OCI-LY3 (cell line): Measurements from ENCODE around the gene GALNT3.

Experiments used
- H2AFZ ChIP-seq: fragments of 200-600, 300-600 bp; shearing (Covaris generic); 2 replicates; pipeline ENCODE4 v1.6.0; 2014; ENCODE audit warnings: antibody characterized with exemption, low read depth, low read length
- H3K27ac ChIP-seq: fragments of 200-600, 300-600 bp; sonication (generic); 2 replicates; pipeline ENCODE4 v1.5.1; 2014; ENCODE audit warnings: mild to moderate bottlenecking, low read length, moderate library complexity, mixed read lengths
- H3K27me3 ChIP-seq: fragments of 200-600, 300-600 bp; sonication (generic); 2 replicates; pipeline ENCODE4 v1.6.1; 2014; ENCODE audit warnings: low read depth, low read length, mixed read lengths
- H3K36me3 ChIP-seq: fragments of 200-600, 300-600 bp; sonication (generic); replicated peaks from 2 replicates; pipeline ENCODE3; 2014; ENCODE audit warnings: low read depth, low read length, mixed read lengths
- H3K4me1 ChIP-seq: fragments of 300-600, 200-600 bp; sonication (generic); 2 replicates; pipeline ENCODE4 v1.6.1; 2014; ENCODE audit warnings: low read length, mixed read lengths
- H3K4me2 ChIP-seq: fragments of 200-600, 300-600 bp; sonication (generic); 2 replicates; pipeline ENCODE4 v1.6.1; 2014; ENCODE audit warnings: low read length, mixed read lengths
- H3K4me3 ChIP-seq: fragments of 300-600, 200-600 bp; sonication (generic); 2 replicates; pipeline ENCODE4 v1.5.1; 2014; ENCODE audit warnings: antibody characterized with exemption, mild to moderate bottlenecking, low read length, moderate library complexity
- H3K79me2 ChIP-seq: fragments of 300-600, 200-600 bp; shearing (Covaris generic); 2 replicates; pipeline ENCODE4 v1.6.1; 2014; ENCODE audit warnings: mild to moderate bottlenecking, low read length, mixed read lengths
- H3K9ac ChIP-seq: fragments of 300-600, 200-600 bp; shearing (Covaris generic); 2 replicates; pipeline ENCODE4 v1.6.0; 2014; ENCODE audit warnings: mild to moderate bottlenecking, low read length, moderate library complexity
- H3K9me3 ChIP-seq: fragments of 200-600, 300-600 bp; shearing (Covaris generic); 2 replicates; pipeline ENCODE4 v1.6.1; 2014; ENCODE audit warnings: low read length, mixed read lengths; ENCODE audit not compliant: insufficient read depth
- H4K20me1 ChIP-seq: fragments of 200-600, 300-600 bp; sonication (generic); 2 replicates; pipeline ENCODE4 v1.6.1; 2016; ENCODE audit warnings: low read length, mixed read lengths; ENCODE audit not compliant: insufficient read depth
- CTCF ChIP-seq: fragments of 200-600, 300-600 bp; sonication (generic); IDR thresholded peaks from 2 replicates; pipeline ENCODE4 v1.5.1; 2014; ENCODE audit warnings: antibody characterized with exemption, low read length, low read depth
- EZH2phosphoT487 ChIP-seq: fragments of 200-600 bp; shearing (Covaris generic); IDR thresholded peaks from 2 replicates; pipeline ENCODE4 v1.6.1; 2018; ENCODE audit warnings: antibody characterized with exemption, mixed run types, low read depth

Gene GALNT3

DNA sequence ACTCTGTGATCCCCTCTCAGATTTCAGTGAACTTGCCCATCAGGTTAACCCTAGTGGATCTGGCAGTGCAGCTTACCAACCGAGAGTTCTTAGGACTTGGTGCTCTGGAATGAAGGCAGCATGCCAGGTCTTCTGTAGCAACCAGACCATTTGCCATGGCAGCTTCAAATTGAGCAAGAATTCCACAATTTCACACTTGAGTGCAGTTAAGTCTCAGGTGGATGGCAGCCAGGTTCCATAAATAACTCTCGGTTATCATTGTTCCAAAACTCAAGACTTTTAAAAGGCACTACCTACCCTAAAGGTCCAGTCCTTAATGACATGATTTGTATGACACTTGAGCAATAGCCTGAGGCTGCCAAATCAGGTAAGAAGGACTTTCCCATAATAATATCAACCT lies 48.1 kb downstream of the GALNT3 start:
- Histone ChIP-seq H3K27me3 (no peaks in the 10 kb centered on the region), H3K27ac (no peak overlapping the region), H2AFZ (no peak overlapping the region), H4K20me1 (no peaks in the 10 kb centered on the region), H3K36me3 (no peaks in the 10 kb centered on the region), H3K9ac (no peak overlapping the region), H3K9me3 (no peaks in the 10 kb centered on the region), H3K4me1 (peaks cover 13% of the 10 kb centered on the region), H3K4me2 (no peak overlapping the region), H3K4me3 (no peak overlapping the region), H3K79me2 (no peaks in the 10 kb centered on the region)
- no peak for TF ChIP-seq CTCF
- no peak for TF ChIP-seq EZH2phosphoT487

DNA sequence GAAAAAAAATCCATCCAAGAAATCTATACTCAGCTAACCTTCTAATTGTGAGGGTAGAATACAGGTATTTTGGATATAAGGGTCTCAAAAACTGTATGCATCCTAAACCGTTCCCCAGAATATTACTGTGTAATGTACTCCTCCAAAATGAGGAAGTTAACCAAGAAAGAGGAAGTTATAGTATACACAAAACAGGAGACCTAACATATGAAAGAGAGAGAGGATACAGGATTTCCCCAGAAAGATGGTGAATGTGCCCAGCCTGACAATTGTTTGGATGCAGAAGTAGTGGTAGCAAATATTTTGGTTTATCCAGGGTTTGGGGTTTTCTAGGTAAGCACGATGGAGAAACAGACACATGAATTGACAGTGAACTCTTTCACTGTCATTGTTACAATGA lies 50.6 kb downstream of the GALNT3 start:
- no peak overlapping the region for H3K27ac ChIP-seq
- H3K79me2 ChIP-seq: no peaks in the 10 kb centered on the region
- no peaks in the 10 kb centered on the region for H3K27me3 ChIP-seq
- no peaks in the 10 kb centered on the region for H3K9me3 ChIP-seq
- peak overlapping the region; percentile 21 for H3K4me2 ChIP-seq
- H3K4me1 ChIP-seq: peaks cover 13% of the 10 kb centered on the region
- H2AFZ ChIP-seq: no peak overlapping the region
- H3K4me3 ChIP-seq: no peak overlapping the region
- no peaks in the 10 kb centered on the region for H4K20me1 ChIP-seq
- TF ChIP-seq CTCF: no peak
- no peak for TF ChIP-seq EZH2phosphoT487
- H3K9ac ChIP-seq: no peak overlapping the region
- H3K36me3 ChIP-seq: no peaks in the 10 kb centered on the region

DNA sequence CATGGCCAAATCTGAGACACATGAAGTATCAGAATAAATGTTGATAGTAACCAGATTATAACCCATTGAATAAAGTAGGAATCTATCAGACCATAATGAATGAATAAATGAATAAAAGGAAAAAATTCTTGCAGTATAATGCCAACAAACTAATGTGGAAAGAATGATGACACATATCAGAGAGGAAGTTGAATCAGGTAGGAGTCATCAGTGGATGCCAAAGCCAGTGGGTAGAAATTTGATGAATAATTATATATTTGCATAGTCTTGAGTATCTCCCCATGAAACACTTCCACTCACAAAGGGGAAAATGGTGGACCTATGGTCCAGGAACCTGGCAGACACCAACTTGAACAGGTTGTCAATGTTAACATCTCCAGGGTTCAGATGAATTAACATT lies 68.6 kb downstream of the GALNT3 start:
- no peak for TF ChIP-seq CTCF
- Histone ChIP-seq H3K9me3 (no peaks in the 10 kb centered on the region), H3K36me3 (no peaks in the 10 kb centered on the region), H4K20me1 (no peaks in the 10 kb centered on the region), H3K27me3 (peaks cover 12% of the 10 kb centered on the region), H3K79me2 (no peaks in the 10 kb centered on the region), H3K4me3 (no peak overlapping the region), H3K4me1 (no peaks in the 10 kb centered on the region), H3K9ac (no peak overlapping the region), H2AFZ (no peak overlapping the region), H3K4me2 (no peak overlapping the region), H3K27ac (no peak overlapping the region)

- Histone ChIP-seq H3K79me2 (no peaks in the 10 kb centered on the region), H3K36me3 (no peaks in the 10 kb centered on the region), H3K9ac (no peak overlapping the region), H3K4me1 (no peaks in the 10 kb centered on the region), H3K27ac (no peak overlapping the region), H3K9me3 (no peaks in the 10 kb centered on the region), H2AFZ (no peak overlapping the region), H3K27me3 (peaks cover 12% of the 10 kb centered on the region), H3K4me3 (no peak overlapping the region), H3K4me2 (no peak overlapping the region), H4K20me1 (no peaks in the 10 kb centered on the region)
- TF ChIP-seq CTCF (no peak), EZH2phosphoT487 (no peak)
Measured at GRCh38 chr2:165720511-165720910, 73.5 kb downstream of the GALNT3 start.
